Superior temporal gyrus (tissue), 1 donor: Measurements from ENCODE around the gene GNPTG.

Experiments used
- DNase-seq: peaks from one replicate; pipeline ENCODE4 v3.0.0-alpha.2; 2016; ENCODE audit errors: extremely low spot score

The GNPTG gene

GRCh38 chr16:1394367-1394951 lies 42.7 kb downstream of the GNPTG start:
- no peak for DNase-seq

- DNase-seq, result no peak
These were observed 43.8 kb downstream of the GNPTG start for GRCh38 chr16:1395444-1396031.

GRCh38 chr16:1397779-1398178 lies 46.0 kb downstream of the GNPTG start:
- no peak for DNase-seq

- DNase-seq, result no peak
These were observed 46.6 kb downstream of the GNPTG start for GRCh38 chr16:1398351-1398750.

GRCh38 chr16:1398826-1399581 lies 47.3 kb downstream of the GNPTG start:
- no peak for DNase-seq

GRCh38 chr16:1401061-1401757 lies 49.5 kb downstream of the GNPTG start:
- no peak for DNase-seq

- no peak for DNase-seq
These were observed 50.0 kb downstream of the GNPTG start for GRCh38 chr16:1401758-1402154.

GRCh38 chr16:1403036-1403435 lies 51.3 kb downstream of the GNPTG start:
- no peak for DNase-seq

GRCh38 chr16:1403733-1404132 lies 52.0 kb downstream of the GNPTG start:
- DNase-seq, result no peak

- DNase-seq, result no peak
These were observed 56.0 kb downstream of the GNPTG start for GRCh38 chr16:1407753-1408152.

GRCh38 chr16:1408171-1408837 lies 56.6 kb downstream of the GNPTG start:
- DNase-seq, result peak; percentile 91

GRCh38 chr16:1412847-1413246 lies 61.1 kb downstream of the GNPTG start:
- DNase-seq, result no peak
